ENCODE results near the gene SMIM36. TPM values are rescaled to one million over a fixed set of nuclear protein-coding genes. Genes with fewer than 3 reads are reported as not detected.
A peak's percentile ranks its signal among the peaks of the same experiment; 100 is the strongest.

SMIM36 gene
- total and polyA plus RNA-seq, 3 experiments from 2014 or later, result not detected

DNA sequence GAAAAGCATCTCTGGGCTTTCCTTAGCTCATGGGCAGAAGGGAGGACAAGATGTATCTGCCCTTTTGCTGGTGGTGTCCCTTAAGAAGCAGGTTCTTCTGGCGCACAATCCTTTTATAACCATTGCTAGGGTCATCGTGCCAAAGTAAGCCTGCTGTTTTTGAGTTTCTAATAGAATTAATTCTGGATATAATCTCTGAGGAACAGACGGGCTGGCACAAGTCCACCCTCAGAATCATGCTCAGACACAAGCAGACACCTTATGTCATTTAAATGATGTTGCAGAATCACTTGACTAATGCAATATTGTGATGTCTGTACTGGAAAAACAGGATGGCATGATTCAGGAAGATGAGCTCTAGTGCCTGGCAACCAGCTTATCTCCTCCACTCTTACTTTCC is 70.9 kb downstream of the SMIM36 start:
- Mint-ChIP-seq H3K4me1 (no peaks in the 10 kb centered on the region), H3K27me3 (peaks cover 4 to 9% of the 10 kb centered on the region in 2 donors), H3K36me3 (peaks cover 0 to 2% (median 0%) of the 10 kb centered on the region in 3 donors), H3K27ac (no peak overlapping the region), H3K9me3 (peaks cover 0 to 1% (median 0%) of the 10 kb centered on the region in 5 donors), H3K4me3 (no peak overlapping the region)
- DNase-seq, result no peak
- ChIA-PET POLR2A (no interaction called here), CTCF (no interaction called here)
- Histone ChIP-seq H3K27me3 (ENCODE audit: insufficient read depth, low read length, poor library complexity, severe bottlenecking) (no peaks in the 10 kb centered on the region), H3K9me3 (ENCODE audit: low read length) (no peaks in the 10 kb centered on the region), H3K27ac (ENCODE audit: low read depth, low read length) (no peak overlapping the region), H3K4me1 (ENCODE audit: insufficient read depth, low read length) (no peaks in the 10 kb centered on the region), H3K4me3 (ENCODE audit: low read length) (no peak overlapping the region), H3K36me3 (ENCODE audit: insufficient read depth, low read length) (no peaks in the 10 kb centered on the region)

- peaks cover 10 to 22% of the 10 kb centered on the region in 2 donors for H3K27me3 Mint-ChIP-seq
- peaks cover 0 to 3% (median 0%) of the 10 kb centered on the region in 3 donors for H3K36me3 Mint-ChIP-seq
- peaks cover 3 to 13% (median 11%) of the 10 kb centered on the region in 3 donors for H3K4me1 Mint-ChIP-seq
- DNase-seq, result no peak
- no peaks in the 10 kb centered on the region for H3K36me3 ChIP-seq (ENCODE audit: insufficient read depth, low read length)
- no peak overlapping the region for H3K27ac ChIP-seq (ENCODE audit: low read depth, low read length)
- no peak overlapping the region for H3K4me3 Mint-ChIP-seq
- H3K9me3 Mint-ChIP-seq, result peaks cover 0 to 1% (median 0%) of the 10 kb centered on the region in 5 donors
- CTCF ChIA-PET, result no interaction called here
- no peaks in the 10 kb centered on the region for H3K27me3 ChIP-seq (ENCODE audit: insufficient read depth, low read length, poor library complexity, severe bottlenecking)
- no peaks in the 10 kb centered on the region for H3K4me1 ChIP-seq (ENCODE audit: insufficient read depth, low read length)
- H3K9me3 ChIP-seq (ENCODE audit: low read length), result no peaks in the 10 kb centered on the region
- POLR2A ChIA-PET, result no interaction called here
- peak overlapping the region in 1 of 8 donors; percentile 76 for H3K27ac Mint-ChIP-seq
- H3K4me3 ChIP-seq (ENCODE audit: low read length), result no peak overlapping the region
Observed at GRCh38 chr17:55437159-55437605, 74.1 kb downstream of the SMIM36 start.

DNA sequence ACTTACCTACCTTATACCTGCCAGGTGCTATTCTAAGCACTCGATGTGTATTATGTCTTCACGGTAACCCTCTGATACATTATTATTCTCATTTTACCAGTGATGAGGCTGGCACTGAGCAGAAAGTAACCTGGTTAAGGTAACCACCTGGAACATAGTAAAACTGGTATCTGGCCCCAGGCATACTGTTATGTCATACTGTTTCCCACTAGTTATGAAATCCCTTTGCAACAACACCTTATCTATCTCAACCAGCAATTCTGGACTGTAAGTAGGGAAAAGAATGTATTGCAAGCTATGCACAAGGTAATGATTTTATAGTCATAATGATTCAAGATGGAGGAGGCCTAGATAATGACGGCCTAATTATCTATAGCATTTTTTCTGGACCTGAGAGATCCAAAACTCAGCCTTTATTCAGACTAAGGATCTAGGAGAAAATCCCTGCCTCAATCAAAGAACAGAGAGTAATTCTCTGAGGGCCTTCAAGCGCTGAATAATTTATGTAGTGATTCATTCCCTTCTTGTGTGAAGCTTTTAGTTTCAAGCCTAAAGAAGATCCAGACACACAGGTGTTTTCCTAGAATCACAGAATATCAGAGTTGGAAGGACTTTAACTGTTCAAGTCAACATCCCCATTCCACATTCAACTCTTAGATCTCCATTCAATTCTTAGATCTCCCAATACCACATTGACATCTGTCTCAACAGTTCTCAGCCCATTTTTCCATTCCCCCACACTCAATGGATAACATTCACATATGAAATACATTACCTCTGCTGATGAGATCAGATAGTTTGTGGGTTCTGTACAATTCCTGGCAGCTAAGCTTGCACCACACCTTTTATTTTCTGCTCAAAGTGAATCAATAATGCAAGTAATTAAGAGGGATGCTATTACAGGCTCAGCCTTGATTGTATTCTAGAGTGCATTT is 74.8 kb downstream of the SMIM36 start:
- H3K4me3 Mint-ChIP-seq, result no peak overlapping the region
- peaks cover 5 to 14% (median 12%) of the 10 kb centered on the region in 3 donors for H3K4me1 Mint-ChIP-seq
- POLR2A ChIA-PET, result no interaction called here

DNA sequence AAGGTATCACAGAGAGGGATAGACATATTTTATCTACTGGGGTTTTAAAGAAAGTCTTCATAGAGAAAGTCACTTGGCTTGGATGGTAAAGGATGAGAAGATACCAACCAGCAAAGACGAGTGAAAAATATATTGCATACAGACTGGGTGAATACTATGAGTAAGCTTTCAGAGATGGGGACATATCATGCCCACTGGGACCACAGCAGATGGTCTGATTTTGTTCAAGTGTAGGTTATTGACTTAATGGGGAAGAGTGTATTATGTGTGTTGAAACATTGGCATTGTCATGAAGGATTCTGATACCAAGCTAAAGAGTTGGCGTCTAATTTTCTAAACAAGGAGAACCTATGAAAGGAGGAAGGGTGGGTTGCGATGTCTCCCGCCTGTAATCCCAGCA is 75.8 kb downstream of the SMIM36 start:
- Mint-ChIP-seq H3K36me3 (peaks cover 0 to 3% (median 0%) of the 10 kb centered on the region in 3 donors), H3K9me3 (peaks cover 0 to 1% (median 0%) of the 10 kb centered on the region in 5 donors), H3K4me3 (no peak overlapping the region), H3K4me1 (peaks cover 5 to 14% (median 12%) of the 10 kb centered on the region in 3 donors), H3K27me3 (peaks cover 10 to 27% of the 10 kb centered on the region in 2 donors), H3K27ac (no peak overlapping the region)
- Histone ChIP-seq H3K36me3 (ENCODE audit: insufficient read depth, low read length) (no peaks in the 10 kb centered on the region), H3K4me3 (ENCODE audit: low read length) (no peak overlapping the region), H3K4me1 (ENCODE audit: insufficient read depth, low read length) (no peaks in the 10 kb centered on the region), H3K27ac (ENCODE audit: low read depth, low read length) (no peak overlapping the region), H3K9me3 (ENCODE audit: low read length) (no peaks in the 10 kb centered on the region), H3K27me3 (ENCODE audit: insufficient read depth, low read length, poor library complexity, severe bottlenecking) (no peaks in the 10 kb centered on the region)
- DNase-seq, result no peak
- ChIA-PET CTCF (no interaction called here), POLR2A (no interaction called here)

More for the DNA sequence above, 74.8 kb downstream of the SMIM36 start:
- Histone ChIP-seq H3K9me3 (ENCODE audit: low read length) (no peaks in the 10 kb centered on the region), H3K4me3 (ENCODE audit: low read length) (no peak overlapping the region), H3K36me3 (ENCODE audit: insufficient read depth, low read length) (no peaks in the 10 kb centered on the region), H3K27me3 (ENCODE audit: insufficient read depth, low read length, poor library complexity, severe bottlenecking) (no peaks in the 10 kb centered on the region), H3K27ac (ENCODE audit: low read depth, low read length) (no peak overlapping the region), H3K4me1 (ENCODE audit: insufficient read depth, low read length) (no peaks in the 10 kb centered on the region)
- H3K9me3 Mint-ChIP-seq, result peaks cover 0 to 1% (median 0%) of the 10 kb centered on the region in 5 donors
- CTCF ChIA-PET, result no interaction called here
- peaks cover 0 to 3% (median 0%) of the 10 kb centered on the region in 3 donors for H3K36me3 Mint-ChIP-seq
- no peak for DNase-seq
- no peak overlapping the region for H3K27ac Mint-ChIP-seq
- peaks cover 10 to 22% of the 10 kb centered on the region in 2 donors for H3K27me3 Mint-ChIP-seq

DNA sequence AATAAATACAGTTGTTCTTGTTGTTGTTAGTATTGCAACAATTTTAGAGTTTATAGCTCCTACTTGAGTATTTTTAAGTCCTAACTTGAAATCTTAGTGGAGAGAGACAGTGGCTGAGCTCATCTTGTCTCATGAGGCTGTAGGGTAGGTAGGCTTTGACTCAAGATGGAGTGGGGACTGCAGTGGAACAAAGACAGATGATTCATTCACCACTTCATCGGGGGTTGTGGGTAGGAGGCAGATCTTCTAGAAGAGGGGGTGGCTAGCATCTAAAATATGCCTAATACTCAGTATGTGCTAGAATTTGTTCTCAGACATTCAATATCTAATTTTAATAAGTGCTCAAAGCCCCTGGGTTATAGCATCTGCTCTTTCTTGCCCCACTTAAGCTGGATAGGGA is 76.5 kb downstream of the SMIM36 start:
- Mint-ChIP-seq H3K9me3 (peaks cover 0 to 1% (median 0%) of the 10 kb centered on the region in 5 donors), H3K27ac (no peak overlapping the region), H3K4me1 (peaks cover 5 to 14% (median 12%) of the 10 kb centered on the region in 3 donors), H3K36me3 (peaks cover 0 to 3% (median 0%) of the 10 kb centered on the region in 3 donors), H3K4me3 (no peak overlapping the region), H3K27me3 (peaks cover 8 to 27% of the 10 kb centered on the region in 2 donors)
- ChIA-PET POLR2A (no interaction called here), CTCF (no interaction called here)
- H3K27me3 ChIP-seq (ENCODE audit: insufficient read depth, low read length, poor library complexity, severe bottlenecking), result no peaks in the 10 kb centered on the region
- DNase-seq, result no peak
- no peak overlapping the region for H3K27ac ChIP-seq (ENCODE audit: low read depth, low read length)
- H3K36me3 ChIP-seq (ENCODE audit: insufficient read depth, low read length), result no peaks in the 10 kb centered on the region
- no peaks in the 10 kb centered on the region for H3K4me1 ChIP-seq (ENCODE audit: insufficient read depth, low read length)
- H3K4me3 ChIP-seq (ENCODE audit: low read length), result no peak overlapping the region
- H3K9me3 ChIP-seq (ENCODE audit: low read length), result no peaks in the 10 kb centered on the region

DNA sequence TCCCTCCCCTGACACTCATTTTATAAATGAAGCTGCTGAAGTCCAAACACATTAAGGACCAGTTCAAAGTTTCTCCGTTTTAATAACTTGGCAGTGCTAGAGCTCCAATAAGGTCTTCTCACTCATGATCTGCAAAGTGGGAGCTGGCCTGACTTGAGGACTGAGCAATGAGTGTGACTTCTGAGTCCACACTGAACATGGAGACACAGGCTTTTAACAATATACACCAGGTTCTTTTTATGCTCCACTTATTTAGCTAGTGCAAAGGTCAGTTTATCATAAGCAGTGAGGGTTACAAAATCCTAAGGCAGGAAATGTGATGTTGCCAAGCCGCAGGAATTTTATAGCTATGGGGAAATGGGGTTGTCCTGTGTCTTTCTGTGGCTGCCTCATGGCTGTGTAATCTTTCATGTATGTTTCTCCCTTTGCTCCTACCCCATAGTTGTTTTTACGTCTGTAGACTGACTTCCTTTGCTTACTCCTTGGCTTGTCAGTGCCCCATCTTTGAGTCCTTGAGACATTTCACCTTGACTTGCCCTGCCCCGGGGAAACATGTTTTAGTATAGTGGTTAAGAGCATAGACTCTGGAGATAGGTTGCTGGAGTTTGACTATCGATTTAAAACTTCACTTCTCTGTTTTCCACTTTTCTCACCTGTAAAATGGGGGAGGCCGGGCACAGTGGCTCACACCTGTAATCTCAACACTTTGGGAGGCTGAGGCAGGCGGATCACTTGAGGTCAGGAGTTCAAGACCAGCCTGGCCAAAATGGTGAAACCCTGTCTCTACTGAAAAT is 77.4 kb downstream of the SMIM36 start:
- ChIA-PET CTCF (no interaction called here), POLR2A (no interaction called here)
- peaks cover 5 to 14% (median 12%) of the 10 kb centered on the region in 3 donors for H3K4me1 Mint-ChIP-seq
- no peaks in the 10 kb centered on the region for H3K4me1 ChIP-seq (ENCODE audit: insufficient read depth, low read length)
- no peaks in the 10 kb centered on the region for H3K9me3 ChIP-seq (ENCODE audit: low read length)
- H3K27me3 Mint-ChIP-seq, result peaks cover 12 to 27% of the 10 kb centered on the region in 2 donors
- peaks cover 0 to 1% (median 0%) of the 10 kb centered on the region in 5 donors for H3K9me3 Mint-ChIP-seq
- peaks cover 0 to 3% (median 0%) of the 10 kb centered on the region in 3 donors for H3K36me3 Mint-ChIP-seq
- H3K27ac ChIP-seq (ENCODE audit: low read depth, low read length), result no peak overlapping the region
- H3K4me3 ChIP-seq (ENCODE audit: low read length), result no peak overlapping the region
- H3K27me3 ChIP-seq (ENCODE audit: insufficient read depth, low read length, poor library complexity, severe bottlenecking), result no peaks in the 10 kb centered on the region
- H3K27ac Mint-ChIP-seq, result no peak overlapping the region
- no peak for DNase-seq
- H3K4me3 Mint-ChIP-seq, result no peak overlapping the region
- no peaks in the 10 kb centered on the region for H3K36me3 ChIP-seq (ENCODE audit: insufficient read depth, low read length)

DNA sequence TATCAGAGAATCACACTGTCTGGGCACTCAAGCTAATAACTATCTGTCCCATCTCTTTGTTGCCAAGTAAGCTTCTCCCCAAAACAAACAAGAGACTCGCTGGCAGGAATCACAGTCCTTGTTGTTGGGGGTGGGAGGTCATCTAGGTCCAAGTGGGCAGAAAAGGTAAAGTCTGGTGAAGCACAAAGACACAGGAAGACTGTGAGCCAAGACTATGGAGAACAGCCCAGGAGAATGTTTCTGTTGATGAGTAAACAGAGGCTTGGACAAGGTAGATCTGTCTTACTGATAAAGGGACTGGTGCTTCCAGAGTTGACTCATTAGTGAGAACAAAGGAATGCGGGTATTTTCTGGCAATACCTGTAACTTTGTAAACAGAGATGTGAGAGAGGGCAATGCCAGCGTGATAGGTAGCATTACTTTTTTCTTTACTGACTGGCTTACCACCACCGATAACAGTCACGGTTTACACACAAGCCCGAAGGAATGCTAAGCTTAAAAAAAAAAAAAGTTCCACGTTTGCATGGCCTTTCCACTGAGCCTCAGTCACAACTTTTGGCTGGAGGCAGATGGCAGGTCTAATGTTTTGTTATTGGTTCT is 78.1 kb downstream of the SMIM36 start:
- H3K4me3 Mint-ChIP-seq, result no peak overlapping the region

More for the DNA sequence above, 78.1 kb downstream of the SMIM36 start:
- peaks cover 10 to 33% of the 10 kb centered on the region in 2 donors for H3K27me3 Mint-ChIP-seq
- no peaks in the 10 kb centered on the region for H3K4me1 ChIP-seq (ENCODE audit: insufficient read depth, low read length)
- ChIA-PET CTCF (no interaction called here), POLR2A (no interaction called here)
- H3K4me3 ChIP-seq (ENCODE audit: low read length), result no peak overlapping the region
- H3K36me3 Mint-ChIP-seq, result peaks cover 0 to 3% (median 3%) of the 10 kb centered on the region in 3 donors
- H3K9me3 Mint-ChIP-seq, result no peaks in the 10 kb centered on the region
- no peak overlapping the region for H3K27ac Mint-ChIP-seq
- H3K9me3 ChIP-seq (ENCODE audit: low read length), result no peaks in the 10 kb centered on the region
- no peaks in the 10 kb centered on the region for H3K27me3 ChIP-seq (ENCODE audit: insufficient read depth, low read length, poor library complexity, severe bottlenecking)
- H3K36me3 ChIP-seq (ENCODE audit: insufficient read depth, low read length), result no peaks in the 10 kb centered on the region
- H3K4me1 Mint-ChIP-seq, result peaks cover 5 to 14% (median 12%) of the 10 kb centered on the region in 3 donors
- DNase-seq, result no peak
- H3K27ac ChIP-seq (ENCODE audit: low read depth, low read length), result no peak overlapping the region

Data from CD8-positive, alpha-beta memory T cell (primary cell).